HuH-7 (cell line): ENCODE results near the gene SPSB1.

Source experiments
- DNase-seq: peaks from one replicate; pipeline ENCODE4 v3.0.0; 2011; ENCODE audit warnings: low spot score

The SPSB1 gene

DNA sequence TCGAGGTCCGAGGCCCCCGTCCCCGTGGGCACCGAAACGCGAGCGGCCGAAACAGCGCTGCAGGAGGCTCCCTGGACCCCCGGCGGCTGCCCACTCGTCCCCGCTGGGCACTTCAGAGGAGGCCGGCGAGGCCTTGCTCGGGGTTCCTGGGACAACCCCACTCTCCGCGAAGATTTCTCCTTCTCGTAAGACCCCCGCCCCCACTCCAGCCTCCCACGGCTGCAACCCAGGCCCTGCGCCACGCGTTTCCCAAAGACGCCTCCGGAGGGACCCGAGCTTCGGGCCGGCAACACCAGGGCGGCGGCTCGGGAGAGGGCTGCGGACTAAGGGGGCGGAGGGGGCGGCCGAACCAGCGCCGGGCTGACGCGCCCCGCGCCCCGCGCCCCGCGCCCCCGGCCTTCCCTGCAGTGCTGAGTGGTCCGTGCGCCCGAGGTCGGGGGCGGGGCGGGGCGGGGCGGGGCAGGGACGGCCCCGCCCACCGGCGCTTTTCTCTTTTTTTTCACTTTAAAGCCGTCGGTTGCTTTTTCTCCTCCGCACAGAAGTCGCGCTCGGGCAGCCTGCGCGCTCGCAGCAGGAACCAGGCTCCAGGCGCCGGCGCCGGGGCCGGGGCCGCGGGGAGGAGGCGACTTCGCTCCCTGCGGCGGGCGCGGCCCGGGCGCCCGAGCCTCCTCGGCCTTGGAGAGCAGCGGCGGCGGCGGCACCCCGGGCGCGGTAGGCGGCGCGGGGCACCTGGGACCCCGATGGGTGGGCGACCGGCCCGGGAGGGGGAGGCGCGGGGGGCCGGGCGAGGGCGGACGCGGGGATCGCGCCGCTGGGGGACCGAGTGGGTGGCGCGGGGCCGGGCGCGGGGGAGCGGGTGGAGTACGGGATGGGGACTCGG is at the start of gene SPSB1:
Gene SPSB1, plus strand, starts transcription at position 534 of the 880 bp plus-strand sequence. CDS start 62,998 bp downstream, outside the sequence.
- DNase-seq = peak; percentile 67

DNA sequence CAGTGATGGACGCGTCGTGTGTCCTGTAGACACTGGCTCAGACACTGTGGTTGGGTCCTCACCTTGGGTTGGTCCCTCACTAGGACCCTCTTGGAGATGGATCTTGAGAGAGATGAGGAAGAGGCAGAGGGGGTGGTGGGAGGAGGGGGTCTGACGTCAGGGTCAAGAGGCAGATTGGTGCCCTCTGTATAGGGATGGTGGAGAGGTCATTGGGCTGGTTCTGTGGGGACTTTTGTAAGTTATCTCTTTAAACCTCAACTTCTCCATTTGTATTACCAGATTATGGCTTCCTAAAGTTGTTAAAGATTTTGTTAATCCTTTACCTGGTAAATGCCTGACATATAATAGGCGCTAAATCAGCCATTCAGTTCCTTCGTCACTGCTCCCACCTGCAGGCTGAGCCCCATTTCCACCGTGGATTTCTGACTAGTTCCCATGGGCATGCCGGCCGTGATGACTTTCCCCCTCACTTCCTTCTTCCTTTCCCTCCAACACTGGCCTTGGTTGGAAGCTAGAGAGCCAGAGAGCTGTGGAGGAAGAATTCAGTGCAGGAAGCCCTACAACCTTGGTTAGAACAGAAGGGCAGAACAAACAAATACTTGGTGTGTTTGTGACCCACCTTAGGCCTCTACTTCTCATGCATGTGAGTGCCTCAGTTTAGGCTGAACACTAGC is 49.5 kb upstream of the SPSB1 start:
- DNase-seq = no peak

DNA sequence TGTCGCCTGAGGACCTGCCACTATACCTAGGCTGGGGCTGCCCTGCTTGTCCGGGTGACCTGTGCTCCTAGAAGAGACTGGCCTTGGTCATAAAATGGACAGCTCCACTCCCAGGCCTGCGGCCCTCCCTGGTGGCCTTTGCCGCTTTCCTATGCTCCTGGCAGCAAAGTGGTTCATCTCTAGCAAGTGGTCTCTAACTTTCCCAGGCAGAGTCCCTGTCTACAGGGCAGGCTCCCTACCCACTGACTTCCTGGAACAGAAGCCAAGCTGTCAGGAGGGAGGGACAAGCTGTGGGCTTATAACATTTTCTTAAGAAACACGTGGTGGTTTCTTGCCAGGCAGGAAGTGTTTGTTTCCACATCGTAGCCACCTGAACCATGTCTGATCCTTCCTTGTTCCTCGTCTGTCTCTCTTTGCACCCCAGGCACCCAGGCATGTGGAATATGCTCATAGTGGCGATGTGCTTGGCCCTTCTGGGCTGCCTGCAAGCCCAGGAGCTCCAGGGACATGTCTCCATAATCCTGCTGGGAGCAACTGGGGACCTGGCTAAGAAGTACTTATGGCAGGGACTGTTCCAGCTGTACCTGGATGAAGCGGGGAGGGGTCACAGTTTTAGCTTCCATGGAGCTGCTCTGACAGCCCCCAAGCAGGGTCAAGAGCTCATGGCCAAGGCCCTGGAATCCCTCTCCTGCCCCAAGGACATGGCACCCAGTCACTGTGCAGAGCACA is 48.0 kb upstream of the SPSB1 start:
- no peak for DNase-seq

GRCh38 chr1:9245230-9245619 is 47.5 kb upstream of the SPSB1 start:
- DNase-seq = no peak

- DNase-seq = no peak
These were observed 47.0 kb upstream of the SPSB1 start for GRCh38 chr1:9245661-9246060.

DNA sequence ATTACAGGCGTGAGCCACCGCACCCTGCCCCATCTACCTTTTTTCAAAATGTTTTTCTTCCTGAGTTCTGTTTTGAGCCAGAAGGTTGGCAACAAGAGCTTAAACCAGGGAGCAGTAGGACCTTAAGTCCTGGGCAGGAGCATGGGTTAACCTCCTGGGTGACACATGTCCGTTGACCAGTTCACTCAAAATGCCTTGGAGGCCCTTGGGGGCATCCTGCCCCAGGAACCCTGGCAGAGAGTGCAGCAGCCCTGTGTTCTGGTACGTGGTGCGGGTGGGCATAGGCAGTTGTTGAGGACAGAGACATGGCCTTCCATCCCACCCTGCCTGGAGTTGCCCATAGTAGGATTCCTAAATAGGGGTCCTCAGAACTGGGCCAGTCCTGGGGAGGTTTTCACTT is 46.5 kb upstream of the SPSB1 start:
- DNase-seq = no peak

- DNase-seq = no peak
These were observed 45.6 kb upstream of the SPSB1 start for GRCh38 chr1:9246841-9247785.

DNA sequence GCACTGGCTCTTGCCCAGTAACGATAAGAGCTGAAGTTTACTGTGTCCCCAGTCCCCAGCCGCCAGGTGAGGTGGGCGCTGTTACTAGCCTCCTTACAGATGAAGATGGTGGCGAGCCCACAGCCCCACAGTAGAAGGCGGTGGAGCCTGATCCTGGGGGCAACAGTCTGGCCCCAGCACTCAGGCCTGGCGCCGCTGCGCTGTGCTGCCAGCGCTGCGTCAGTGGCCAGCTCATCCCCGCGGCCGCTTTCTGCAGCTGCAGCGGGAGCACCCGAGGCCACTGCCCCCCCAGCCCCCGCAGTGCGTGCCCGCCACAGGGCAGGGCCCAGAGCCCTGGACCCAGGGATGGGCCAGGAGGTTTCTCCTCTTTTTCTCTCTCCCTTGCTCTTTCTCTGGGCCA is 44.8 kb upstream of the SPSB1 start:
- no peak for DNase-seq

GRCh38 chr1:9248341-9249262 is 44.1 kb upstream of the SPSB1 start:
- no peak for DNase-seq

DNA sequence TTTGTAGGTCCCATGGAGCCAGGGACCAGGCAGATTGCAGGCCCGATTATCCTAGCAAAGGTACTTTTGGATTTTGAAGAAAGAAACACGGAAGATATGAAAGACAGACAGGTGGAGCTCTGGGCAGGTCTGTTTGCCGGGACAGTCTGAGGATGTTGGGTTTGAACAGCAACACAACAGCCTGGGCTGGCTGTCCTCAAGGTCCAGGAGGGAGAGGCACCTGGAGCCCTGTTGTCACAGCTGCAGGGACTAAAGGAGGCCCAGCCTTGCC is 43.5 kb upstream of the SPSB1 start:
- no peak for DNase-seq

GRCh38 chr1:9249534-9250410 is 42.9 kb upstream of the SPSB1 start:
- peak; percentile 90 for DNase-seq

GRCh38 chr1:9250411-9251381 is 42.0 kb upstream of the SPSB1 start:
- DNase-seq = no peak

DNA sequence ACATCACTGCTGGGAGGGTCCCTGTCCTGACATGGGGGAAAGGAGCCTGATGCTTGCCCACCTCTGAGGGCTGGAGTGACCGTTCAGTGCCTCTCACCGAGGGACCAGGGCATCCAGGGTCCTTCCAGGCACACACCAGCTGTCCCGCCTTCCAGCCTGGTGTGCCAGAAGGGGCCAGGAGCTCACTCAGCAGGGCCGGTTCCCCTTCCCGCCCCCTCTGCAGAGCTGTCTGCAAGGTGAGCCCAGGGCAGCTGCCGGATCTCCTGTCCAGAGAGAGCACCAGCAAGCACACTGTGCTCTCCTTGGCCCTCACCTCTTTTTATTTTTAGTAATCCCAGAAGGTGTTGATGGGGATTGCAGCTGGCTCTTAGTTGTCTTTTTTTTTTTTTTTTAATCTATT is 41.2 kb upstream of the SPSB1 start:
- no peak for DNase-seq

DNA sequence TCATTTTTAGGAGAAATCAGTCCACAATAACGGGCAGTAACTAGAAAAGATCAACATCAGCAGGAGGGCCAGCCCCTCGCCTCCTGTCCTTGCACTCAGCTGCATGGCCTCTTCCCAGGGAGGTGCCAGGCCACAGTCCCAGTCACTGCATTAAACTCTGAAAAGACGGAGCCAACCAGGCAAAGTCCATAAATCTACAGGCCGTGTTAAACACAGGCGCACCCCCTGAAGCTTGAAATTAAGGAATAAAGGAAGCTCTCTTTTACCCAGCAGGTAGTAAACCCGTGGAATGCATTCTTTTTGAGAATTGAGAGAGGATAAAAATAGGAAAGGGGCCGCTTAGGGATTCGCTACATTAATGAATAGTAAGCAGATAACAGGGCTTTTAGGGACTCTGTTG is 39.7 kb upstream of the SPSB1 start:
- DNase-seq = no peak

- DNase-seq = no peak
These were observed 39.1 kb upstream of the SPSB1 start for GRCh38 chr1:9253453-9254105.

GRCh38 chr1:9256332-9256731 is 36.4 kb upstream of the SPSB1 start:
- DNase-seq = no peak

GRCh38 chr1:9257851-9258250 is 34.8 kb upstream of the SPSB1 start:
- DNase-seq = no peak

- DNase-seq = no peak
These were observed 34.1 kb upstream of the SPSB1 start for GRCh38 chr1:9258629-9259028.
